ENCODE results near the gene TBC1D2. TPM values are rescaled to one million over a fixed set of nuclear protein-coding genes. Genes with fewer than 3 reads are reported as not detected.

The TBC1D2 gene
- total and polyA plus RNA-seq, 2 of the 13 experiments (the other 11 are each of a cell fraction or from before 2014, with no cell fraction given), result 2.0 to 2.8 TPM

DNA sequence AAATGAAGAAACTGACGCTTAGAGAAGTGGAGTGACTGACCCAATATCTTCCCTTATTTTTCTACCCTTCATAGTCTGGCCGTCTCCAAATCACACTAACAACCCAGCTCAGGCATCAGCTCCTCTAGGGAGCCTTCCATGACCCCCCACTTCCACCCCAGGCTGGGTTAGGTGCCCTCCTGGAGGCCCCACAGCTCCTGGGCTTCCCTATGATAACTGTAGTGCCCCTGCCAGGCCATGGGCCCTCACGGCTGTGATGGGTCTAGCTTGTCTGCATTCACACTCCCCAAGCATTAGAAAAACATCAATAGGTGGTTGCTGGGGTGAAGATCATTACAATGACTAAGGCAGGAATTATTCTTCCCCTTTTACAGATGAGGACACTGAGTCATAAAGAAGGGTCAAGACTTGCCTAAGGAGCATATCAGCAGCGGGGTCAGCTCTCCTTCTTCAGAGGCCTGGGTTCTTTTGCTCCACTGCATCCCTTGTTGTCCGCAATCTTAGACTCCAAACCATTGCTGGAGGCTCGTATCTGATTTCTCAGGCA is 70.4 kb downstream of the TBC1D2 start:
- BruUV-seq (replicated peaks), result no TSS peak
- FAIRE-seq (no peak), ATAC-seq (no peak), DNase-seq (ENCODE audit: low spot score) (no peak)
- Histone ChIP-seq H3K9ac (ENCODE audit: insufficient read depth, low read depth, low read length) (no peak overlapping the region), H3K9me3 (ENCODE audit: low read length) (no peaks in the 10 kb centered on the region), H3K4me2 (ENCODE audit: low read depth, low read length) (no peak overlapping the region), H3K4me1 (ENCODE audit: insufficient read depth, low read length) (peaks cover 64% of the 10 kb centered on the region), H4K20me1 (ENCODE audit: insufficient read depth, low read length) (no peaks in the 10 kb centered on the region), H2AFZ (ENCODE audit: low read length) (no peak overlapping the region), H3K4me3 (replicated peaks in 1 of 3; ENCODE audit: insufficient read depth in 1 of 3, low read depth in 2 of 3, low read length in 3 of 3) (no peak overlapping the region), H3K27me3 (ENCODE audit: control insufficient read depth in 1 of 2, insufficient read depth in 2 of 2, low read length in 2 of 2) (no peaks in the 10 kb centered on the region), H3K79me2 (ENCODE audit: insufficient read depth, low read length) (peaks cover 60% of the 10 kb centered on the region), H3K36me3 (replicated peaks in 1 of 2; ENCODE audit: control insufficient read depth in 1 of 2, insufficient read depth in 2 of 2, low read length in 2 of 2) (peaks cover 0 to 1% of the 10 kb centered on the region in 2 experiments; a peak in 1 of 5 replicates), H3K27ac (ENCODE audit: extremely low read length, insufficient read depth, low read length) (no peak overlapping the region)
- TF ChIP-seq ZNF724P (CRISPR knock-in tag; IDR thresholded peaks at IDR 0.05; ENCODE audit: borderline replicate concordance) (no peak), ZNF629 (CRISPR knock-in tag; conservative IDR thresholded peaks at IDR 0.05) (0 out of 2 replicates have a peak, but pooled peaks have one; percentile 9), KLF6 (CRISPR knock-in tag; IDR thresholded peaks at IDR 0.05) (no peak), BRD4 (CRISPR knock-in tag; IDR thresholded peaks at IDR 0.05) (no peak), RNF2 (conservative IDR thresholded peaks at IDR 0.05; ENCODE audit: low read depth) (no peak), TSC22D2 (CRISPR knock-in tag; IDR thresholded peaks at IDR 0.05; ENCODE audit: borderline replicate concordance) (no peak), ZFP90 (CRISPR knock-in tag; IDR thresholded peaks at IDR 0.05; ENCODE audit: borderline replicate concordance) (no peak)
- in situ Hi-C loops (cut with HindIII; ENCODE audit: extremely low pct_ligation_motif_present, low pct_unique_long_range_greater_than_20kb), result no loop called here
- 93% methylated on average over 6 of the region's 6 CpGs for WGBS (ENCODE audit: low lambda C conversion rate)
- intact Hi-C loops (cut with micrococcal nuclease; ENCODE audit: unreplicated experiment), result no loop called here
- CTCF ChIA-PET (ENCODE audit: low intra/inter-chr PET ratio, low total read pairs), result no interaction called here
- POLR2A ChIA-PET, result no interaction called here

GRCh38 chr9:98184326-98184725 is 71.1 kb downstream of the TBC1D2 start:
- no peak for DNase-seq (ENCODE audit: low spot score)
- Histone ChIP-seq H3K36me3 (replicated peaks in 1 of 2; ENCODE audit: control insufficient read depth in 1 of 2, insufficient read depth in 2 of 2, low read length in 2 of 2) (peaks cover 0 to 1% of the 10 kb centered on the region in 2 experiments; a peak in 1 of 5 replicates), H3K27ac (ENCODE audit: extremely low read length, insufficient read depth, low read length) (no peak overlapping the region), H4K20me1 (ENCODE audit: insufficient read depth, low read length) (no peaks in the 10 kb centered on the region), H3K9ac (ENCODE audit: insufficient read depth, low read depth, low read length) (no peak overlapping the region), H3K9me3 (ENCODE audit: low read length) (no peaks in the 10 kb centered on the region), H3K4me2 (ENCODE audit: low read depth, low read length) (no peak overlapping the region), H3K79me2 (ENCODE audit: insufficient read depth, low read length) (peaks cover 61% of the 10 kb centered on the region), H3K27me3 (ENCODE audit: control insufficient read depth in 1 of 2, insufficient read depth in 2 of 2, low read length in 2 of 2) (no peaks in the 10 kb centered on the region), H2AFZ (ENCODE audit: low read length) (no peak overlapping the region), H3K4me3 (replicated peaks in 1 of 3; ENCODE audit: insufficient read depth in 1 of 3, low read depth in 2 of 3, low read length in 3 of 3) (no peak overlapping the region), H3K4me1 (ENCODE audit: insufficient read depth, low read length) (peaks cover 60% of the 10 kb centered on the region)
- ChIA-PET CTCF (ENCODE audit: low intra/inter-chr PET ratio, low total read pairs) (no interaction called here), POLR2A (no interaction called here)
- TF ChIP-seq ZSCAN21 (CRISPR knock-in tag; IDR thresholded peaks at IDR 0.05; ENCODE audit: borderline replicate concordance) (no peak), EED (CRISPR knock-in tag; IDR thresholded peaks at IDR 0.05) (no peak), SPEN (CRISPR knock-in tag; IDR thresholded peaks at IDR 0.05; ENCODE audit: low read depth) (no peak), E2F2 (CRISPR knock-in tag; IDR thresholded peaks at IDR 0.05; ENCODE audit: borderline replicate concordance) (no peak), KLF6 (CRISPR knock-in tag; IDR thresholded peaks at IDR 0.05) (no peak)
- TF ChIP-seq, protein P1, sequence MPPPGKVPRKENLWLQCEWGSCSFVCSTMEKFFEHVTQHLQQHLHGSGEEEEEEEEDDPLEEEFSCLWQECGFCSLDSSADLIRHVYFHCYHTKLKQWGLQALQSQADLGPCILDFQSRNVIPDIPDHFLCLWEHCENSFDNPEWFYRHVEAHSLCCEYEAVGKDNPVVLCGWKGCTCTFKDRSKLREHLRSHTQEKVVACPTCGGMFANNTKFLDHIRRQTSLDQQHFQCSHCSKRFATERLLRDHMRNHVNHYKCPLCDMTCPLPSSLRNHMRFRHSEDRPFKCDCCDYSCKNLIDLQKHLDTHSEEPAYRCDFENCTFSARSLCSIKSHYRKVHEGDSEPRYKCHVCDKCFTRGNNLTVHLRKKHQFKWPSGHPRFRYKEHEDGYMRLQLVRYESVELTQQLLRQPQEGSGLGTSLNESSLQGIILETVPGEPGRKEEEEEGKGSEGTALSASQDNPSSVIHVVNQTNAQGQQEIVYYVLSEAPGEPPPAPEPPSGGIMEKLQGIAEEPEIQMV (CRISPR knock-in tag; IDR thresholded peaks at IDR 0.05; ENCODE audit: low read depth), result no peak
- WGBS (ENCODE audit: low lambda C conversion rate), result over 99% methylated on average over 6 of the region's 6 CpGs
- BruUV-seq (replicated peaks), result no TSS peak
- ATAC-seq, result no peak
- intact Hi-C loops (cut with micrococcal nuclease; ENCODE audit: unreplicated experiment), result no loop called here
- in situ Hi-C loops (cut with HindIII; ENCODE audit: extremely low pct_ligation_motif_present, low pct_unique_long_range_greater_than_20kb), result no loop called here
- FAIRE-seq, result no peak

All from HepG2 (cell line).